HepG2 (cell line): Measurements from ENCODE around the gene HAGHL. TPM values are rescaled to one million over a fixed set of nuclear protein-coding genes. Genes with fewer than 3 reads are reported as not detected.

Experiments
- ATF6 ChIP-seq: sonication (generic); formaldehyde crosslinking; conservative IDR thresholded peaks from 2 replicates; pipeline ENCODE4 v1.4.0; 2020; ENCODE audit warnings: missing genetic modification reagents
- CCAR2 ChIP-seq: fragments of 200-400 bp; formaldehyde crosslinking; optimal IDR thresholded peaks from 2 replicates; pipeline ENCODE3; 2018; ENCODE audit warnings: low read depth, mild to moderate bottlenecking, low read length, moderate library complexity
- ELF4 ChIP-seq: sonication (generic); formaldehyde crosslinking; IDR thresholded peaks from 2 replicates; pipeline ENCODE4 v1.5.0; 2020; ENCODE audit warnings: missing genetic modification reagents, mild to moderate bottlenecking, moderate library complexity, borderline replicate concordance
- ETS1 ChIP-seq: sonication (generic); formaldehyde crosslinking; IDR thresholded peaks from 2 replicates; pipeline ENCODE4 v1.4.0; 2020; ENCODE audit warnings: missing genetic modification reagents
- MAZ ChIP-seq, 2 experiments: sonication (generic) in 1 of 2; formaldehyde crosslinking in 1 of 2; IDR thresholded peaks; 2 replicates each; pipeline versions ENCODE4 v1.5.0 to v1.6.1; 2012 to 2020; ENCODE audit warnings: low read depth in 2 of 2, mild to moderate bottlenecking in 2 of 2, borderline replicate concordance in 1 of 2, improper control_type of control experiment in 1 of 2, low read length in 1 of 2, missing genetic modification reagents in 1 of 2, moderate library complexity in 1 of 2
- MBNL3 ChIP-seq: fragments of 250-450 bp; sonication (Bioruptor Pico); conservative IDR thresholded peaks from 2 replicates; pipeline ENCODE4 v1.8.0; 2022; ENCODE audit warnings: mild to moderate bottlenecking, inconsistent platforms
- MED1 ChIP-seq: sonication (generic); formaldehyde crosslinking; IDR thresholded peaks from 2 replicates; pipeline ENCODE4 v1.4.0; 2020; ENCODE audit warnings: missing genetic modification reagents
- SAFB2 ChIP-seq: sonication (generic); formaldehyde crosslinking; IDR thresholded peaks from 2 replicates; pipeline ENCODE4 v1.5.1; 2020; ENCODE audit warnings: missing genetic modification reagents, low read depth, mild to moderate bottlenecking, borderline replicate concordance
- SP2 ChIP-seq: sonication (generic); formaldehyde crosslinking; IDR thresholded peaks from 2 replicates; pipeline ENCODE4 v1.5.1; 2020; ENCODE audit warnings: mild to moderate bottlenecking, missing genetic modification reagents
- SP5 ChIP-seq: IDR thresholded peaks from 2 replicates; pipeline ENCODE4 v1.6.1; 2016; ENCODE audit warnings: low read depth, borderline replicate concordance
- STAT5B ChIP-seq: sonication (generic); formaldehyde crosslinking; IDR thresholded peaks from 2 replicates; pipeline ENCODE4 v1.4.0; 2020; ENCODE audit warnings: missing genetic modification reagents
- TBL1XR1 ChIP-seq: fragments of 150-350 bp; IDR thresholded peaks from 2 replicates; pipeline ENCODE4 v1.6.1; 2014; ENCODE audit warnings: borderline replicate concordance, low read length; ENCODE audit not compliant: partially characterized antibody
- ZMAT5 ChIP-seq: sonication (generic); formaldehyde crosslinking; IDR thresholded peaks from 2 replicates; pipeline ENCODE4 v1.5.0; 2020; ENCODE audit warnings: mild to moderate bottlenecking, low read depth, missing genetic modification reagents, borderline replicate concordance
- ZNF446 ChIP-seq: sonication (generic); formaldehyde crosslinking; IDR thresholded peaks from 2 replicates; pipeline ENCODE4 v1.5.0; 2020; ENCODE audit warnings: mild to moderate bottlenecking, missing genetic modification reagents
- ZNF512 ChIP-seq: sonication (generic); formaldehyde crosslinking; IDR thresholded peaks from 2 replicates; pipeline ENCODE4 v1.4.0; 2020; ENCODE audit warnings: mild to moderate bottlenecking, missing genetic modification reagents
- ZNF687 ChIP-seq: sonication (generic); formaldehyde crosslinking; IDR thresholded peaks from 2 replicates; pipeline ENCODE4 v1.5.1; 2020; ENCODE audit warnings: mild to moderate bottlenecking, missing genetic modification reagents, moderate library complexity
- ZNF773 ChIP-seq: sonication (generic); formaldehyde crosslinking; IDR thresholded peaks from 2 replicates; pipeline ENCODE4 v1.4.0; 2020; ENCODE audit warnings: missing genetic modification reagents, borderline replicate concordance
- ZNF781 ChIP-seq: sonication (generic); formaldehyde crosslinking; IDR thresholded peaks from 2 replicates; pipeline ENCODE4 v1.5.1; 2020; ENCODE audit warnings: borderline replicate concordance, mild to moderate bottlenecking, missing genetic modification reagents; ENCODE audit errors: not compliant biosample characterization
- ZNF816 ChIP-seq: sonication (generic); formaldehyde crosslinking; IDR thresholded peaks from 2 replicates; pipeline ENCODE4 v1.8.0; 2022; ENCODE audit warnings: missing genetic modification reagents, mild to moderate bottlenecking, borderline replicate concordance
- polyA plus RNA-seq, 8 experiments: library from polyadenylated mRNA; depleted of rRNA in 3 of 8; stranded (reverse) in 7 of 8; unstranded in 1 of 8; fragments of >200 nt; fragmentation: Illumina TruSeq in 4 of 8; extraction: Trizol in 4 of 8; gene quantifications; 2 replicates each; pipeline versions ENCODE4 v1.2.1 to v1.2.3, GENCODE V29; 2011 to 2016; ENCODE audit warnings: low read depth in 4 of 8, missing spikeins in 1 of 8, mixed read lengths in 1 of 8; ENCODE audit not compliant: insufficient read depth in 1 of 8
- total RNA-seq, 5 experiments: library from RNA; depleted of rRNA; stranded (reverse); fragments of >200 nt; fragmentation: Illumina TruSeq; extraction: Trizol; gene quantifications; 2 replicates each; pipeline ENCODE4 v1.2.3, GENCODE V29; 2016; ENCODE audit warnings: low read depth in 1 of 5

HAGHL gene
- total and polyA plus RNA-seq, 2 of the 13 experiments (the other 11 are each of a cell fraction or from before 2014, with no cell fraction given) = 3.4 to 8.4 TPM

GRCh38 chr16:727291-727977 is 528 bp downstream of the HAGHL start (continued):
- TF ChIP-seq ELF4 (CRISPR knock-in tag) (no peak), SP2 (no peak), ZNF446 (CRISPR knock-in tag) (no peak), SAFB2 (no peak), ZNF781 (CRISPR knock-in tag) (no peak), ZNF816 (CRISPR knock-in tag) (no peak), MED1 (no peak), TBL1XR1 (no peak), ZNF687 (CRISPR knock-in tag) (peak; percentile 69), CCAR2 (no peak), MAZ (IDR thresholded peaks at IDR 0.05; ENCODE audit: borderline replicate concordance, low read depth, low read length) (no peak), MAZ (CRISPR knock-in tag; IDR thresholded peaks at IDR 0.05; ENCODE audit: low read depth) (peak; percentile 2; the same call in 1 of the 2 replicates), MBNL3 (CRISPR knock-in tag) (no peak), ATF6 (CRISPR knock-in tag) (no peak), ETS1 (no peak), ZMAT5 (CRISPR knock-in tag) (no peak), STAT5B (CRISPR knock-in tag) (no peak), ZNF773 (CRISPR knock-in tag) (no peak), SP5 (CRISPR knock-in tag) (no peak), ZNF512 (CRISPR knock-in tag) (no peak)
